CD4-positive, alpha-beta T cell treated with Interleukin-6 at 100 ng/mL for 8 hours (primary cell): ENCODE results near the gene ZDHHC9.

Experiments
- DNase-seq: peaks from one replicate; pipeline ENCODE4 v3.0.0-alpha.2; 2020; ENCODE audit warnings: mixed read lengths, low spot score

ZDHHC9 gene

GRCh38 chrX:129786210-129786651 is 57.5 kb downstream of the ZDHHC9 start:
- DNase-seq = no peak

DNA sequence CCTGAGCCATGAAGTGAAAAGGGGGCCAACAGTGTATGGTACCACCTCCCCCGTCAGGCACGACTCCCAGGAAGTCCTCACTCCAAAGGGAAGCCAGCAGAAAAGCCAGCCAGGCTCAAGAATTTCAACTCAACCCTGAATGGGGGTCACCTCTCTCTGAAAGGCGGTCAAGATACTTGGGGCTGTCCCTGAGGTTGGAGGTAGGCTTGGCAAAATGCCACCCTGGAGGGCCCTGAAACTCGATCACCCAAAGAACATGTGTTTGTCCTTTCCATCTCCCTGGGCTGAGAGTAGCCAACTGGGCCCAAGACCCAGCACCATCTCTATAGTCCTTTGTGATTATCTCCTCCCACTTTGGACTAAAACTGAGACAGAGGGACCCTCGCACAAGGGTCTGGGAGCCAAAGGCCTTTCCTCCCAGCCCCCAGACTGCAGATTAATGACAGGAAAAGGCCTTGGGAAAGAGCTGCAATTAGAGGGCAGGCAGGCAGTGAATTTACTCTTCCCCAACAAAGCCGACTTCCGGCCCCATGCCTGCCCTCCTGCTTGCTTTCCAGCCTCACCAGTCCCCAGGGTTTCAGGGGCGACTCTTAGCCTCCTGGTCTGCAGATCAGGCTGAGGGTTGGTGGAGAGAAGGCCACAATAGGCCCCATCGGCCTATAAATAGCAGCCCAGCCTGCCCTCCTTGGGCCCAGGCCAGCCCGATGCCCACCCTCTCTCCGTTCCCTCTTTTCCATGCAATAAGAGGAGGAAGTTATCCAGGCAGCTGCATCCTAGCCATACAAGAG is 58.3 kb downstream of the ZDHHC9 start:
- DNase-seq = no peak

DNA sequence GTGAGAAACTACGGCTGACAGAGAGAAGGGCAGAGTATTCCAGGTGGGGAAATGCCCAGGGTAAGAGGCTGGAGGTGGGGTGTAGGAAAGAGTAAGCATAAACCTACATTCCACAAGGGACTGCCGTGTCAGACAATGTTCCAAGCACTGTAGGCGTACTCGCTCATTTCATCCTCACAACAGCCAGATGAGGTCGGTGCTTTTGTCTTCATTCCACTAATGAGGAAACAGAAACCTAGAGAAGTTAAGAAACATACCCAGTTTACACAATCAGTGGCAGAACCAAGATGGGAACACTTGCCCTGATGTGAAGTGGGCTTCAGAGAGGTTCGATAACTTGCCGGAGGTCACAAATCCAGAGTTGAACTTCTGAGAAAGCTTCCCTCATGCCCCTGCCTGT is 59.3 kb downstream of the ZDHHC9 start:
- no peak for DNase-seq

- DNase-seq = no peak
Observed at GRCh38 chrX:129783291-129783713, 60.4 kb downstream of the ZDHHC9 start.

DNA sequence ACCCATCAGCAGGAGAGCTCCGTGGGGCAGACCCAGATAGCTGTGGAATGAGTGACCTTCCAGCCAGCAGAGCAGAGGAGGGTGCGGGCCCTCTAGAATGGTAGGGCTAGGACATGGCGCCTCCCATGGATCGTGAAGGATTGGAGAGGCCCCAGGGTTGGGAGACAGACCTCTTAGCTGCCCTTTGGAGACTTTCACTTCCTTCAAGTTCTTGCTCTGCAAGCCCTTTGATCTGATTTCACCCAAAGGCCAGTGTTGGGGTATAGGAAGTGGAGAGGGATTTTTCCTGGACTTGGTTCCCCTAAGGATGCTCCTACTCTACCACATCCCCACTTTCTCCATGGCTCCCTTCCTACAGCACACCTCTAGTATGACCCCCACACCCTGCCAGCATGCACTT is 61.0 kb downstream of the ZDHHC9 start:
- no peak for DNase-seq

DNA sequence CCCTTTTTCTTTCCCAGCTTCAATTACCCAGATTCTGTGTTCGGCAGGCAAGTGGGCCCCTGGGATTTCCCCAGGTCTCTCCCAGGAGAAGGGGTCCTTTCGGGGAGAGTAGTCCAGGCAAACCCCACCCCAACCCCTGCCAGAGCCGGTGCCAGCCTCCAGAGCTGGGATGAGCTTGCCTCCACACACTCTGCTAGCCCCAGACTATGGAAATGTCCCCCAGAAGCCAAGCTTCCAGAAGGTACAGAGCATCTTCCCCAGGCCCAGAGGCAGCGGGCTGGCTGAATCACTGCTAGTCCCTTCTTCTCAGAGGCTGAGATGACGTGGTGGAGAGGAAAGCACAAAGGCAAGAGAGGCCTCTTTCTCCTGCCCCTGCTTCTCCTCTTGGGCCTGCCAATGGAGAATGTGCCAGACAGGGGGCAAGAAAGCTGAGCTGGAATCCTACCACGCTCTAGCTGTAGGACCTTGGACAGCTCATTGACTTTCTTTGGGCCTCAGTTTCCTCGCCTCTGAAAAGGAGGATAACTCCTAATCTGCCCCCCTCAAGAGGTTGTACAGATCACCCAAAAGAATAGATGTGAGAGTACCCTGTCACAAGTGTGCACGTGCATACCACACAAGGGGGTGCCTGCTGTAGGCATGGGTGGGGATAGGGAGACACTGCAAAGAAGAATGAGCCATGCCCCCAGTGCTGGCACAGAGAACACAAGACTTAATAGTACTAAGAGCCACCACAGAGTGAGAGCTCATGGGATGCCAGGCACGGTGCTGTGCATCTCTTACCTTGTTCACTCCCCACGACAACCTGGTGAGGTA is 61.8 kb downstream of the ZDHHC9 start:
- no peak for DNase-seq

GRCh38 chrX:129781134-129781672 is 62.5 kb downstream of the ZDHHC9 start:
- DNase-seq = peak; percentile 90

DNA sequence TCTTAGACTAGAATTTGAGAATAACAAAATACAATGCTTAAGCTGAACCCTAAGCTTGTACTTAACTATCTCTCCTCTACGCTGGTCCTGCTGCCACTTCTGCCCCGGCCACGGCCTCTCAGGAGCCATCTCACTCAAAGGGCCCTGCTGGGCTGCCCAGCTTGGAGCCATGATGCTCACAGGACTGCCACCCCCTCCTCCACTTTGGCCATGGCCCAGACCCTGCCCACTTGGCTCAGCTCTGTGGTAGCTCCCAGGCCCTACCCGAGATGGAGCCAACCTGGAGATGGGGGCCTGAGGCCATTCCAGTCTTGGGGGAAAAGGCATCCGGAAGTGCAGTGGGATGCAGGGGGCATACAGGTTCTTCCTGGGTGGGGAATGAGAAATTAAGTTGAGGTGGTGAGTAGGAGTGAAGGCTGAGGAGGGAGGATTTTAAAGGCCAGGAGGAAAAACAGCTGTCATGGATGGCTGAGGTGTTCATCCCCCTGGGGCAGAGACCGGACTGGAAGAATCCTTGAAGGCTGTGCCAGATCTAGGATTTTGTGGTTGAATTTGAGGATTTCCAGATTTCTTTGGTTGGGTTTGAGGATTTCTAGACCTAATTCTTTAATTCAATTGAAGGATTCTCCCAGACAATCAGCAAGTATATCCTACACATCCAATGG is 63.1 kb downstream of the ZDHHC9 start:
- DNase-seq = no peak

DNA sequence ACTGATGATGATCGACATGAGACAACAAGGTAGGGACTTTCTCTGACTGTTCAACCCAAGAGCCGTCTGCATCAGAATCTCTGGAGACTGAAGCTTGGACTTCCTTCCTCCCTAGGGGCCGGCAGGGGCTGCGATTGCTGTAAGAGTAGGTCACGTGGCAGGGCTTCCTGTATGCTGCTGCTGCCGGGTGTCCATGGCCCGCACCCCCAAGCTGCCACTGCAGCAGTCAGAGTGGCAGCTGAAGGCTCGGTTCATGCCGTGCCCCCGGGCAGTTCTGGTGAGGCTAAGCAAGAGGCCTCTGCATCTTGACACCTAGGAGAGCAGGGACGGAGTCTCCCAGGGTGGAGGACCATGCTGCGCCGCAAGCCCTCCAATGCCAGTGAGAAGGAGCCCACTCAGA is 63.9 kb downstream of the ZDHHC9 start, which contains the start of gene SASH3:
TSS of gene SASH3 (plus strand) at position 203 of the 400 bp plus-strand sequence. CDS start at position 352, 149 bp downstream.
- peak; percentile 80 for DNase-seq

- no peak for DNase-seq
Observed at GRCh38 chrX:129779086-129779672, 64.5 kb downstream of the ZDHHC9 start.

- peak; percentile 78 for DNase-seq
Observed at GRCh38 chrX:129777218-129778030, 66.3 kb downstream of the ZDHHC9 start.

DNA sequence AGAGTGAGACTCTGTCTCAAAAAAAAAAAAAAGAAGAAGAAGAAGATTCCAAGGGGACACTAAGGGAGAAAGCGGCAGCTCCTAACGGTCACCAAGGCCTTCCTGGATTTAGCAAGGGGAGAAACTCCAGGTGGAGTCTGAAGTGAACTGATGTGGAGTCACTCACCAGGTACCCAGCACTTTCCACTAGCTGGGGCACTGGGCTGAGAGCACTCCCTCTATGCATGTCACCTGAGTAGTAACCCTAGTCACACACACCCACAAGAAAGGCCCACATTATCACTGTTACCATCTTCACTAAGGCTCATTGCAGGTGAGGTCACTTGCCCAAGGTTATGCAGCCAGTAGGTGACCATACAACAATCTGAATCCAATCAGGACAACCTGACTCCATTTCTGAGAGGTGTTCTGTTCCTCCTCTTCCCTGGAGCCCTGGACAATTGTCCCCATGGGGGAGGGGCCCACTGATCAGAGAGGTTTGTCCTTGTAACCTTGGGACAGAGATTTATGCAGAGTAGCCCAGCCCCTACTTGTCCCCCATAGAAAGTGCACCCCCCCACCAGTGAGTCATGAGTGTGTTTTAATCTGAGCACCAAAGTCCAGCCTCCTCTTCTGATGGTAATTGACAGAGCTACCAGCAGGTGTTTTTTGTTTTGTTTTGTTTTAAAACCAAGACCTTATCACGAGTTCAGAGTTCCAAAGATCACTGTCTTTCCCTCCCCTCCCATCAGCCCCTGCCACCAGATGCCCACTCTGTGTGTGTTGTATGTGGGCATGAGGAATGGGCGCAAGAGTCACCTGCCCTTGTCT is 69.8 kb downstream of the ZDHHC9 start:
- no peak for DNase-seq

DNA sequence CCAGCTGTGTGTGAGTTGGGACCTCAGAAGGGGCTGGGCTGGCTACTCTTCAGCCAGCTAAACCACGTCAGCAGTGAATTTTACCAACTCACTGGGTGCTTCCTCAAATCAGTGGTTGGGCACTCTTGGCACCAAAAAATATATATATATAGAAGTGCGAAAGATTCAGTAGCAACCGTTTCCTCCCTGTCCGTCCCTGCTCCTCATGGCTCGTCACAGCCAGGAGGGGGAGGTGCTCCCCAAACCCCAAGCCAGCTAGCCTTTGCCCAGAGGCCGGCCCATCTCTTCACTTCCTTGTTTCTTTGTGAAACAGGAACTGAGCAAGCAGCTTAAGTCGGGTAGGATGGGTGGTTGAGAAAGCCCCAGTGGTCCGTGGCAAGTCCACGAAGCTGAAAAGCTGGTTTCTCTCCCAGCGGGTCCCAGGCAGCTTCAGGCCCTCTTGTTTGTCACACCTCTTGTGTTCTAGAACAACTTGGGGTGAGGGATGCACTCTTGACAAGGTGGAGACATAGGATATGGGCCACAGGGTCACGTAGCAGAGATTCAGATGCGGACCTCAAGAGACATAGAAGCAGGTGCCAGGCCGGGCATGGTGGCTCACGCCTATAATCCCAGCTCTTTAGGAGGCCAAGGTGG is 70.8 kb downstream of the ZDHHC9 start:
- peak; percentile 42 for DNase-seq

DNA sequence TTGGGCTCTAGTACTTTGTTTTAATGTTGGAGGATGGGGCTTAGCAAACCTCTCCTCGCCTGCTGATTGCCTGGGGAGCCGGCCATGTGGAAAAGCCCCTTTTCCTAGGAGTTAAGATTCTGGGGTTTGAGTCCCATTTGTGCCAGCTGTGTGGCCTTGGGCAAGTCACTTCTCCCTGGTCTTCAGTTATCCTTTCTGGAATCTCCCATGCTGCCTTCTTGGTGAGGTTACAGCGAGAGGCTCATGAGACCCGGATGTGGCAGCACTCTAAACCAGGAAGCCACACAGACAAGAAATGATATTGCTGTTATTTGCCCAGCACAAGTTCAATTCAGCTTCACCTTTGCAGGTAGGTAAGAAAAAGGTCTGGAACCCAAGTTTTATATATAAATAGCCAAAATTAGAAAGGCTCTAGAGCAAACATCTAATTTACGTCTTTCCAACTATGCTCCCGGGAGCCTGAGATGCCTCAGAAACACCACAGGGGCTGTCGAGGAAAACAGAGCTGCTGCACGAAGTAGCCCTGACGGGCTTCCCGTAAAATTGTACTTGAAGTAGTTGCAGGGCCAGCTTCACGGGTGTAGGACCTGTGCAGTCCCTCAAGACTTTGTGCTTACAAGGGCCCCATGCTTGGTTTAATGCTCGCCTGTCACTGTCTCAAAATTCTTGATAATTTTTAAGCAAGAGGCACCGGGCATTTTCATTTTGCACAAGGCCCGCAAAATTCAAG is 72.3 kb downstream of the ZDHHC9 start:
- peak; percentile 52 for DNase-seq

GRCh38 chrX:129769467-129770154 is 74.1 kb downstream of the ZDHHC9 start:
- peak; percentile 92 for DNase-seq

GRCh38 chrX:129768586-129769466 is 74.9 kb downstream of the ZDHHC9 start:
- DNase-seq = no peak

GRCh38 chrX:129768186-129768585 is 75.5 kb downstream of the ZDHHC9 start:
- DNase-seq = no peak
